ENCODE data around the gene TLR2. TPM values are rescaled to one million over a fixed set of nuclear protein-coding genes. Genes with fewer than 3 reads are reported as not detected.

The TLR2 gene
- total RNA-seq, 1 experiment from 2014 or later = 0.90 TPM

DNA sequence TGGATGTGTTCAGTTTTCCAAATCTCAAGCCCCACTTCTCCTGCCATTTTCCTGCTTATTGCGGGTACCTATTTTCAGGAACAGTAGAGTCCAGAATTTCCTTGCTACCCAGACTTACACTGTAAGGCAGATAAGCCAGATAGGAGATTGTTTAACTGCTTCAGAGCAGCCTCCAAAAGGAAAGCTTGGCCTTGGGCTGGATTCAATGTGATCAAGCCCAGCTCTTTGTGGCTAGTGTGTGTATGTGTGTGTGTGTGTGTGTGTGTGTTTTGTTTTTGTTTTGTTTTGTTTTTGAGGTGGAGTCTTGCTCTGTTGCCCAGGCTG is 41.7 kb downstream of the TLR2 start:
- no peak for DNase-seq
- no peaks in the 10 kb centered on the region for H4K20me1 ChIP-seq (ENCODE audit: control insufficient read depth, insufficient read depth, insufficient read length)
- no peak overlapping the region for H4K91ac ChIP-seq (ENCODE audit: insufficient read length, low read depth, low read length)
- H2AFZ ChIP-seq (ENCODE audit: low read length) = no peak overlapping the region
- no peak overlapping the region for H3K56ac ChIP-seq (ENCODE audit: insufficient read length, low read depth, low read length)
- no peaks in the 10 kb centered on the region for H3K79me2 ChIP-seq (ENCODE audit: insufficient read depth, low read length)
- H2BK20ac ChIP-seq (ENCODE audit: low read depth, low read length, poor library complexity, severe bottlenecking) = no peak overlapping the region
- no peak overlapping the region for H3K27ac Mint-ChIP-seq
- no peaks in the 10 kb centered on the region for H3K9me3 Mint-ChIP-seq
- no peaks in the 10 kb centered on the region for H3K79me1 ChIP-seq (ENCODE audit: insufficient read depth, low read depth, low read length, poor library complexity, severe bottlenecking)
- TF ChIP-seq, protein P1, sequence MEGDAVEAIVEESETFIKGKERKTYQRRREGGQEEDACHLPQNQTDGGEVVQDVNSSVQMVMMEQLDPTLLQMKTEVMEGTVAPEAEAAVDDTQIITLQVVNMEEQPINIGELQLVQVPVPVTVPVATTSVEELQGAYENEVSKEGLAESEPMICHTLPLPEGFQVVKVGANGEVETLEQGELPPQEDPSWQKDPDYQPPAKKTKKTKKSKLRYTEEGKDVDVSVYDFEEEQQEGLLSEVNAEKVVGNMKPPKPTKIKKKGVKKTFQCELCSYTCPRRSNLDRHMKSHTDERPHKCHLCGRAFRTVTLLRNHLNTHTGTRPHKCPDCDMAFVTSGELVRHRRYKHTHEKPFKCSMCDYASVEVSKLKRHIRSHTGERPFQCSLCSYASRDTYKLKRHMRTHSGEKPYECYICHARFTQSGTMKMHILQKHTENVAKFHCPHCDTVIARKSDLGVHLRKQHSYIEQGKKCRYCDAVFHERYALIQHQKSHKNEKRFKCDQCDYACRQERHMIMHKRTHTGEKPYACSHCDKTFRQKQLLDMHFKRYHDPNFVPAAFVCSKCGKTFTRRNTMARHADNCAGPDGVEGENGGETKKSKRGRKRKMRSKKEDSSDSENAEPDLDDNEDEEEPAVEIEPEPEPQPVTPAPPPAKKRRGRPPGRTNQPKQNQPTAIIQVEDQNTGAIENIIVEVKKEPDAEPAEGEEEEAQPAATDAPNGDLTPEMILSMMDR (conservative IDR thresholded peaks at IDR 0.05) = no peak
- H3K27me3 ChIP-seq (ENCODE audit: insufficient read depth, low read length) = no peaks in the 10 kb centered on the region
- no peaks in the 10 kb centered on the region for H3K36me3 Mint-ChIP-seq (ENCODE audit: insufficient read depth in 1 of 3, low read depth in 3 of 3)
- H4K8ac ChIP-seq (replicated peaks; ENCODE audit: insufficient read length, low read depth, low read length) = no peak overlapping the region
- H4K5ac ChIP-seq (ENCODE audit: insufficient read length, low read depth, low read length) = no peak overlapping the region
- H3K14ac ChIP-seq (ENCODE audit: insufficient read depth, low read length) = no peak overlapping the region
- H3K4me3 Mint-ChIP-seq = no peak overlapping the region
- H3K27ac ChIP-seq (ENCODE audit: insufficient read length, low read depth, low read length) = no peak overlapping the region
- no peak overlapping the region for H2BK15ac ChIP-seq (ENCODE audit: low read depth, low read length)
- H2AK5ac ChIP-seq (ENCODE audit: insufficient read length, low read length) = no peak overlapping the region
- no peak overlapping the region for H2BK12ac ChIP-seq (ENCODE audit: insufficient read length, low read depth, low read length)
- no peak overlapping the region for H3K18ac ChIP-seq (ENCODE audit: insufficient read length, low read depth, low read length)
- no peaks in the 10 kb centered on the region for H3K4me1 ChIP-seq (ENCODE audit: insufficient read depth, low read length)
- no peak overlapping the region for H3K4ac ChIP-seq (ENCODE audit: low read depth, low read length)
- no peaks in the 10 kb centered on the region for H3K4me1 Mint-ChIP-seq
- WGBS (ENCODE audit: extremely low coverage, insufficient read length, low lambda C conversion rate) = no CpG with 5 or more reads among the region's 1 CpG
- H3T11ph ChIP-seq (ENCODE audit: low read length) = no peak overlapping the region
- no peak overlapping the region for H2BK120ac ChIP-seq (ENCODE audit: low read depth, low read length, poor library complexity, severe bottlenecking)
- H3K27me3 Mint-ChIP-seq (ENCODE audit: low read depth) = peaks cover 2% of the 10 kb centered on the region
- H2BK5ac ChIP-seq (ENCODE audit: insufficient read length, low read length) = no peak overlapping the region
- no peak overlapping the region for H3K9ac ChIP-seq (ENCODE audit: extremely low read depth, insufficient read length, low read length)
- no peak overlapping the region for H3K23ac ChIP-seq (ENCODE audit: insufficient read length, low read depth, low read length)
- H3K23me2 ChIP-seq (ENCODE audit: insufficient read length, low read depth, low read length, poor library complexity, severe bottlenecking) = no peaks in the 10 kb centered on the region
- no peak overlapping the region for H3K4me2 ChIP-seq (ENCODE audit: insufficient read depth, insufficient read length, low read length)
- H3K9me3 ChIP-seq (ENCODE audit: control insufficient read depth, low read depth, low read length) = no peaks in the 10 kb centered on the region
